DMS53 treated with DMSO at 0.1 percent for 48 hours (cell line): Measurements from ENCODE around the gene TCIRG1.

ENCODE experiments used
- DNase-seq: peaks from one replicate; lab custom pipeline; 2025; ENCODE audit not compliant: unreplicated experiment; lab: John Stamatoyannopoulos, UW

TCIRG1 gene

DNA sequence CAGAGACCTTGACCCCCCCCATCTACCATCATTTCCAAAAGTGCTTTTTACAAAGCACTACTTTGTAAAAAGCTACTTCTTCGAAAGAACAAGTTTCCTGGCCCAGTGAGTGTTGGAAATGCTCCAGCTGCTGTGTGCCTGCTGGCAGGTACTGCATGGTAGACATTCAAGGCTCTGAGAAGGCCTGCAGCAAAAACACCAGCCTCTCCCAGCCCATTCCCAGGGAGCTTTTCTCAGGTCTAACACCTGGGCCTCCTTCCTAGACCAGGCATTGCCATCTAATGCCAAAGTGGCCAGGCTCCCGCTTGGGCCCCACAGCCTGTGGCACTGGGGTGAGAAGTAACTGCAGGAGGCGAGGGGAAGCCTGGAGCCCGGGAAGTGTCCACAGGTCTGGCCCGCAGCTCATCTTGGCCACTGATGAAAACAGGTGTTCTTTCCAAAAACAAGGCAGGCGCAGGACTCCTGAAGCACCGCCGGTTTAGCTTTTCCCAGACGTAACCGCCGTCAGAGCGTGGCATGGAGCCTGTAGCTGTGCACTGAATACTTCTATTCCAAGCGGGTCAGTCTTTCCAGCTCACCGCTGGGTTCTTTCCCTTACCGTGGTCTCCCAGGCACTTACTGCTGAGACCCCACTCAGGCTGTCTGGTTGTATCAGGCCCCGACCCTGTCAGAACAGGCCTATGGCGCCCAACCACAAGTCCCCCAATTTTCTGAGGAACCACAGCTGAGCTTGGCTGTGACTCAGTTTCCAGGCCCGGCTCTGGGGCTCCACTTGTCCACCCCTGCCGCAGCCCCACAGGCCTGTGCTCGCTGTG is 1.2 kb upstream of the TCIRG1 start:
- peak; percentile 18 for DNase-seq

DNA sequence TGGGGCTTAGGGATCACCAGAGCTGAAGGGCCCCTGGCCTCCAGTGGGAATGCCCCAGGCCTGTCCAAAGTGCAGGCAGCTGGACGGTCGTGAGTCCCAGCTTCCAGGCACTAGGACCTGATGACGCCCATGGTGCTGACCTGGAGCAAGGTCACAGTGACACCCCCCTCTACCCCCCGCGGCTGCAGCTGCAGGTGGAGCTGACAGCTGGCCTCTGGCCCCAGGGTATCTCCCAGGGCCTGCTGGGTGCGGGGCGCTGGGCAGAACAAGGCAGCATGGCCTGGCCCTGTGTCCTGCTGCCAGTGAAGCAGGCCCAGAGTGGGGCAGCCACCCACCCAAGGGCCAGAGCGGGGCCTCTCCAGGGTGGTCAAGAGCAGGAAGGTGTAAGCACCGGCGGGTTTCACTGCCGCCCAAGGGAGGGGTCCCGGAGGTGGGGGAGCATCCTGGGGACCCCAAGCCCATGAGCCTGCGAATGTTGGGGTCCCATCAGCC is 553 bp upstream of the TCIRG1 start:
- DNase-seq: no peak

DNA sequence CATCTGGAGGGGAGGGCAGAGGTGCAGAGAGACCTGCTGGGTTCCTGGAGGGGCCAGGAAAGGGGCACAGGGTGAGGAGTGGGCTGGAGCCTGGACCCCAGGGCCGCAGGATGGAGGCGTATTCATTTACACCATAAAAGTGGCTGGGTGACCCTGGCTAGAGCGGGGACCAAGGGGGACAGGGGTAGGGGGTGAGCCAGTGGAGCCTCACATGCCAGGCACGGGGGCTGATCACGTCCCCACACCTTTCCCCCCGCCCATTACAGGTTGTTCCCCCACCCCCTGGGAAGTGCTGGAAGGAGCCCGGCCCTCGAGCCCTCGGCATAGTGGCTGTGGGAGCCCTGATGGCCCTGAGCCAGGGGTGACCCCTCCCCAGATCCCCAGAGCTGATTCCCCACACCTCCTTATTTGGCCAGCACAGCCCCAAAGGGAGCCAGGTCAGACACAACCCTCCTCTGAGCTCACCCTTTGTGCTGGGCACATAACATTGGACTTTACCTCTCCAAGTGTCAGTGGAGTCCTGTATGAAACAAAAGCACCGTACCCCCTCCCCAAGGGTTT is 781 bp downstream of the TCIRG1 start:
- peak; percentile 39 for DNase-seq

DNA sequence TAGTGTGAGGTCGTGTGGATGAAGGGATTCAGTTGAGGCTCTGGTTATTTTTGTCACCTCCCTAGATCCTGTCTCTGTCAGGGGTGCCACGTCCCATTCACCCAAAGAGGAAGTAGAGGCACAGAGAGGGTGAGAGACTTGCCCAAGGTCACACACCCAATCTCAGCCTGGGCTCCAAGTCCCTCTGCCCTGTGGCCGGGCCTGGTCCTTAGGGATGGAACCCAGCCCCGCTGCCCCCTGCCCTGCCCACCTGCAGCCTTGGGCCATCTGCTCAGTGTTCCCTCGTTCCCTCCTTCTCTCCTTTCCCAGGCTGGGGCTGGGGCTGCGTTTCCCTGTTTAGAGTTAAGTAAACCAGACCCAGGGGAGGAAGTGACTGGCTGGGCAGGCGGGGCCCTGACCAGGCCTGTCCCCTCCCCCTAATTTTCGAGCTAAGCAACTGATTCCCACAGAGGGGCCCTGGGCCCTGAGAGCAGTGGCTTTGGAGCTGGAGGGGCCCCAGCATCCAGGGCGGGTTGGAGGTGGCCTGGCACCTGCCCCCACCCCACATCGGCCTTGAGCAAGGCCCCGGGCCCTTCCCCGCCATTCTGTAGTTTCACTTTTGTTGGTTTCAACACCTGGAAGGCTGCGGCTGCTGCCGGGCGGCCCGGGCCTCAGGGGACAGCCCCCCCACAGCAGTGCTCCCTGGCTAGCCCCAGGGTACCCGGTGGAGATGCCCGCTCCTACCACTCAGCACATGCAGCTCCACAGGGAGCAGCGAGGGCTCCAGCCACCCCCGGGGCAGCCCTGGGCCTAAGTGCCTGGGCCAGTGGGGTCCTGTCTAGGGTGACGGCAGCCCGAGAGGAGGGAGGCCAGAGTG is 1.5 kb downstream of the TCIRG1 start:
- peak; percentile 58 for DNase-seq

DNA sequence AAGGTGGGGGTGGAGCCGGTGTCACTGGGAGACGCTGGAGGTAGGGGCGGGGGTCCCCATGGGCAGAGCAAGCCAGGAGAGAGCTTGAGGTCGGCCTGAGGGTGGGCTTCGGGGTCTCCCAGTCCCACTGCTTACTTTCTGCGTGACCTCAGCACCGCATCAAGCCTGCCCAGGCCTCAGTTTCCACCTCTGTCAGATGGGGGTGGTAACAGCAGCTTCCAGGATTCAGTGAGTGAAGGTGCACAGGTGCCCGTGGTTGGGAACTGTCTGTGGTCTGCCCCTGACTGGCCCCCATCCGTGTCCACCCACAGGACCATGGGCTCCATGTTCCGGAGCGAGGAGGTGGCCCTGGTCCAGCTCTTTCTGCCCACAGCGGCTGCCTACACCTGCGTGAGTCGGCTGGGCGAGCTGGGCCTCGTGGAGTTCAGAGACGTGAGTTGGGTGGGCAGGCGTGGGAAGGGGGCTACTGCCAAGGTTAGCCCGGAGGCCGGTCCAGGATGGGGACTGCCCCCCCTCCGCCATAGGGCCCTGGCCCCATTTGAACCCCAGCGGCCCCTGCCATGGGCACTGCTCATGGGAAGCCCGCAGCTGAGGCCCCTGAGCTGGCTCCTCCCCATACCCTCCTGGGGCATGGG is 2.2 kb downstream of the TCIRG1 start:
- no peak for DNase-seq

DNA sequence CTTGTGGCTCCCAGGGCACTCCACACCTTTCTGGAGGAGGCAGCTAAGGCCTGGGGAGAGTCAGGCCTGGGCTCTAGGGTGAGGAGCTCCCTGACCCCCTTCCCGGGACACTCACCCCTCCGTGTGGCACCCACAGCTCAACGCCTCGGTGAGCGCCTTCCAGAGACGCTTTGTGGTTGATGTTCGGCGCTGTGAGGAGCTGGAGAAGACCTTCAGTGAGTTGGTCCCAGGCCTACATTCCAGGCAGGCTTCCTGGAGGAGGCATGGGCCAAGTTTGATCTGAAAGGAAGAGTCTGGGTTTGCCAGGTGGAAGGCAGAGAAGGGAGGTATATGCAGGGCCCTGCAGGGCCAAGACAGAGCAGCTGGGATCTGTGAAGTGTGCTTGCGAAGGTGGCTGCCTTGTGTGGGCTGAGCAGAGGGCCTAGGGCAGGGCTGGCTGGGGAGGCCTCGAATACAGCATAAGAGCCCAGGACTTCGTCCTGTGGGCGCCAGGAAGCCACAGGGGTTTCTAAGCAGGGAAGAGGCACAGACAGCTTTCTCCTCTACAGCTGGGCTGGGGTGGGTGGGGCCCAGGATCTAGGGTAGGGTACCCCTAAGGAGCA is 2.9 kb downstream of the TCIRG1 start:
- DNase-seq: no peak

DNA sequence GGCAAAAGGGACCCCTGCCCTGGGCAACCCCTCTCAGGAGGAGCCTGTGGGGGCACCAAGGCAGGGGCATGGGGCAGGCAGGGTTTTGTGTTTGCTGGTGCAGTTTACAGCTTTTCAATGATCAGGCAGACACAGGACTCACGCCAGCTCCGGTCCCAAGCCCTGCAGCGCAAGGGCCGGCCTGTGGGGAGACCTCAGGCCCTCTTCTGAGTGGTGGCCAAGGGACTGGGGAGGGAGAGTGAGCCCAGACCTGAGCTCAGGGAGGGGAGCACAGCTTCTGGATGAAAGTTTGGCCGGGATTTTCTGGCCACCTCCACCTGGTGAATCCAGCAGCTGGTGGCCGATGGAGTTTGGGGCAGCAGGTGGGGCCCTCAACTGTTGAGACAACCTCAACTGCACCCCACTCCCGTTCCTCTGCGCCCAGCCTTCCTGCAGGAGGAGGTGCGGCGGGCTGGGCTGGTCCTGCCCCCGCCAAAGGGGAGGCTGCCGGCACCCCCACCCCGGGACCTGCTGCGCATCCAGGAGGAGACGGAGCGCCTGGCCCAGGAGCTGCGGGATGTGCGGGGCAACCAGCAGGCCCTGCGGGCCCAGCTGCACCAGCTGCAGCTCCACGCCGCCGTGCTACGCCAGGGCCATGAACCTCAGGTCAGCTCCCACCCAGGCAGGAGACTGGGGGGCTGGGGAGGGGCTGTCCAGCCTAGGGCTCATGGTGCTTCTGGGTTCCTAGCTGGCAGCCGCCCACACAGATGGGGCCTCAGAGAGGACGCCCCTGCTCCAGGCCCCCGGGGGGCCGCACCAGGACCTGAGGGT is 3.6 kb downstream of the TCIRG1 start:
- no peak for DNase-seq

DNA sequence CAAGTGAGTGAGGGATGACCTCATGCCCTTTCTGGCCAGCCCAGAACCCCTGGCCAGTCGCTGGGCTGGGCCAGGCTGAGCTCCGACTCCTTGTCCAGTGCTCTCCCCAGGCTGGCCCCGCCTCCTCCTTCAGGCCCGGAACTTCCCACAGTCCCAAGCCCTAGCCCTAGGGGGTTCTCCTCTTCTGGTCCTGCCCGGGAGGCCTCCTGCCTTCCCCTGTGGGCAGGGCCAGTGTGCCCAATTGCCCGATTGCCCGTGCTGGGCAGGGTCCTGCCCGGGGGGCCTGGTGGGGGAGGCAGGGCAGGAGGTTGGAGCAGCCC is 4.2 kb downstream of the TCIRG1 start:
- DNase-seq: no peak

DNA sequence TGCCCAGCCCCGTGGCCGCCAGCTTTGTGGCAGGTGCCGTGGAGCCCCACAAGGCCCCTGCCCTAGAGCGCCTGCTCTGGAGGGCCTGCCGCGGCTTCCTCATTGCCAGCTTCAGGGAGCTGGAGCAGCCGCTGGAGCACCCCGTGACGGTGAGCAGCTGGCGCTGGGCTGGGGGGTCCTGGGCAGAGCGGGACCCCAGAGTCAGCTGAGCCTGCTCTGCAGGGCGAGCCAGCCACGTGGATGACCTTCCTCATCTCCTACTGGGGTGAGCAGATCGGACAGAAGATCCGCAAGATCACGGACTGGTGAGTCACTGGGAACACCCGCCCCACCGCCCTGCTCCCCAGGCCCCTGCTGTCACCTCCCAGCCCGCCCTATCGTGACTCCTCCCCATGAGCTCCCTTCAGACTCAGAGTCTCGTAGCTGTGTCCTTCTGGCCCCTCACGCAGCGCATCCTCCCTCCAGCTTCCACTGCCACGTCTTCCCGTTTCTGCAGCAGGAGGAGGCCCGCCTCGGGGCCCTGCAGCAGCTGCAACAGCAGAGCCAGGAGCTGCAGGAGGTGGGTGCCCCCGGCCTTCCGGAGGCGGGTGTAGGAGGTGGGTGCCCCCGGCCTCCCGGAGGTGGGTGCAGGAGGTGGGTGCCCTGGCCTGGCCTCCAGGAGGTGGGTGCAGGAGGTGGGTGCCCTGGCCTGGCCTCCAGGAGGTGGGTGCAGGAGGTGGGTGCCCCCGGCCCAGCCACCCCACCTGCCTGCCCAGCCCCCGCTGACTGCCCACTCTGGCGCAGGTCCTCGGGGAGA is 4.7 kb downstream of the TCIRG1 start:
- no peak for DNase-seq

DNA sequence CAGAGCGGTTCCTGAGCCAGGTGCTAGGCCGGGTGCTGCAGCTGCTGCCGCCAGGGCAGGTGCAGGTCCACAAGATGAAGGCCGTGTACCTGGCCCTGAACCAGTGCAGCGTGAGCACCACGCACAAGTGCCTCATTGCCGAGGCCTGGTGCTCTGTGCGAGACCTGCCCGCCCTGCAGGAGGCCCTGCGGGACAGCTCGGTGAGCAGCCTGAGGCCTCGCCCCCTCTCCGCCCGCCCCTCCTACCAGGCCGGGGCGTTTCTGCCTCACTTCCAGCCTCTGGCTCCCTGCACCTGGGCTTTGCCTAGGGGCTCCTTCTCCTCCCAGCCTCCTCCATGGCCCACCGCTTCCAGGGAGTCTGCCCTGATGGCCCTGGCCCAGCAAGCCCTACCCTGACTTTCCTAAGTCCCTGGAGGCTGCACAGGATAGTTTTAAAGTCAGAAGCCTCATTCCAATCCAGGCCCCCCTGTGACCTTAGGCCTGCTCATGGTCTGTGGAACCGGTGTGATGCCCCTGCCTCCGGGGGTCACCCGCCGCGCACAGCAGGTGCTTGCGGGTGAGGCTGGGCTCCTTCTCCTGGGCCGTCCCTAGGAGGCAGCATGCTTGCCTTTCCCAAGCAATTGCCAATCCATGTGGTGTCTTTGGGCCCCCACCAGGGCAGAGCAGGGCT is 5.5 kb downstream of the TCIRG1 start:
- no peak for DNase-seq

DNA sequence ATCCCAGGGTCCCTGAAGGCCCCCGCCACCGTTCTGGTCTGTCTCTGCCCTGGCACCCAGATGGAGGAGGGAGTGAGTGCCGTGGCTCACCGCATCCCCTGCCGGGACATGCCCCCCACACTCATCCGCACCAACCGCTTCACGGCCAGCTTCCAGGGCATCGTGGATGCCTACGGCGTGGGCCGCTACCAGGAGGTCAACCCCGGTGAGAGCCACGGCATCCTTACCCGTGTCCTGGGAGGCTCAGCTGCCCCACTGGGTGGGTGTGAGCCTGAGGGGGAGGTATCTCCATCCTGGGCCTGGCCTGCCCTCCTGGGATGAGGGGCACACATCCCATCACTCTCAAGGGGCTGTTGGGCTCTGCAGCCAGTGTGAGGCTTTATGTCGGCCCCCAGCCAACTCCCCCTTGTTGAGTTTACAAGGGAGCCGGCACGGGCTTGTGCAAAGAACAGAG is 6.1 kb downstream of the TCIRG1 start:
- no peak for DNase-seq

DNA sequence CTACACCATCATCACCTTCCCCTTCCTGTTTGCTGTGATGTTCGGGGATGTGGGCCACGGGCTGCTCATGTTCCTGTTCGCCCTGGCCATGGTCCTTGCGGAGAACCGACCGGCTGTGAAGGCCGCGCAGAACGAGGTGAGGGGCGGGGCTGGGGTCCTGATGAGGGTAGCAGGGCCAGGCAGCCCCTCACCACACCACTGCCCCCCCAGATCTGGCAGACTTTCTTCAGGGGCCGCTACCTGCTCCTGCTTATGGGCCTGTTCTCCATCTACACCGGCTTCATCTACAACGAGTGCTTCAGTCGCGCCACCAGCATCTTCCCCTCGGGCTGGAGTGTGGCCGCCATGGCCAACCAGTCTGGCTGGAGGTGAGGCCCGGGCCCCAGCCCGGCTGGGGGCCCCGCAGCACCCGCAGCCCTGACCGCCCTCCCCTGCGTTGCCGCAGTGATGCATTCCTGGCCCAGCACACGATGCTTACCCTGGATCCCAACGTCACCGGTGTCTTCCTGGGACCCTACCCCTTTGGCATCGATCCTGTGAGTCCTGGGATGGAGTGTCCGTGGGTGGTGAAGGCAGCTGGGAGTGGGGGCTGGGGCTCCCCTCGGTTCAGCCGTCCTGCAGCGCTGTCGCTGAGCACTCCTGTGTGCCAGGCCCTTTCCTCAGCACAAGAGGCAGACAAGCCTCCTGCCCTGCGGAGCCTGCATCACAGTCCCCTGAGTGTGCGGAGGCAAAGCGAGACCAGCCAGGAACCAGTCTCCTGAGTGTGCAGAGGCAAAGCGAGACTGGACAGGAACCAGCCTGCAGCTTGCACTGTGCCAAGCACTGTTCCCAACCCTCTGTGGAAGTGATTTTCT is 8.8 kb downstream of the TCIRG1 start:
- DNase-seq: no peak

DNA sequence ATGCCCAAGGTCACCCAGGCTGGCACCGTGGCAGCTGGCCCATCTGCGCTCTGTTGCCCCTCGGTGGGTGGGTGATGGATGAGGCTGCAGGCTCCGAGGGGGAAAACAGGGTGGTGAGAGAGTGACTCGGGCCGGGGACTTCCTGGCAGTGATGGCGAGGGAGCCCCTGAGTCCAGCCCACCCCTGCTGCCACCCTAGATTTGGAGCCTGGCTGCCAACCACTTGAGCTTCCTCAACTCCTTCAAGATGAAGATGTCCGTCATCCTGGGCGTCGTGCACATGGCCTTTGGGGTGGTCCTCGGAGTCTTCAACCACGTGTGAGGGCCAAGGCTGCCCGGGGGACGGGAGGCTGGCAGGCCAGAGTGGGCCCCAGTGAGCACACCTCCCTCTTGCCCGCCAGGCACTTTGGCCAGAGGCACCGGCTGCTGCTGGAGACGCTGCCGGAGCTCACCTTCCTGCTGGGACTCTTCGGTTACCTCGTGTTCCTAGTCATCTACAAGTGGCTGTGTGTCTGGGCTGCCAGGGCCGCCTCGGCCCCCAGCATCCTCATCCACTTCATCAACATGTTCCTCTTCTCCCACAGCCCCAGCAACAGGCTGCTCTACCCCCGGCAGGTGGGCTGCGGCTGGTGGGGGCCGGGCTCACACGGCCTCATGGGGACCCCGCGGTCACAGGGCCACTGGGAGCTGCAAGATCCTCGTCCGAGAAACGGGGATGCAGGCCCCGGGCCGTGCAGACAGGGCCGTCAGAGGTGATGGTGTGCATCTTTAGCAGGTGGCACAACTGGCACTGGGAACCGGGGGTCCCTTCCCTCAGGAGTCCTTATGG is 10.1 kb downstream of the TCIRG1 start:
- no peak for DNase-seq

DNA sequence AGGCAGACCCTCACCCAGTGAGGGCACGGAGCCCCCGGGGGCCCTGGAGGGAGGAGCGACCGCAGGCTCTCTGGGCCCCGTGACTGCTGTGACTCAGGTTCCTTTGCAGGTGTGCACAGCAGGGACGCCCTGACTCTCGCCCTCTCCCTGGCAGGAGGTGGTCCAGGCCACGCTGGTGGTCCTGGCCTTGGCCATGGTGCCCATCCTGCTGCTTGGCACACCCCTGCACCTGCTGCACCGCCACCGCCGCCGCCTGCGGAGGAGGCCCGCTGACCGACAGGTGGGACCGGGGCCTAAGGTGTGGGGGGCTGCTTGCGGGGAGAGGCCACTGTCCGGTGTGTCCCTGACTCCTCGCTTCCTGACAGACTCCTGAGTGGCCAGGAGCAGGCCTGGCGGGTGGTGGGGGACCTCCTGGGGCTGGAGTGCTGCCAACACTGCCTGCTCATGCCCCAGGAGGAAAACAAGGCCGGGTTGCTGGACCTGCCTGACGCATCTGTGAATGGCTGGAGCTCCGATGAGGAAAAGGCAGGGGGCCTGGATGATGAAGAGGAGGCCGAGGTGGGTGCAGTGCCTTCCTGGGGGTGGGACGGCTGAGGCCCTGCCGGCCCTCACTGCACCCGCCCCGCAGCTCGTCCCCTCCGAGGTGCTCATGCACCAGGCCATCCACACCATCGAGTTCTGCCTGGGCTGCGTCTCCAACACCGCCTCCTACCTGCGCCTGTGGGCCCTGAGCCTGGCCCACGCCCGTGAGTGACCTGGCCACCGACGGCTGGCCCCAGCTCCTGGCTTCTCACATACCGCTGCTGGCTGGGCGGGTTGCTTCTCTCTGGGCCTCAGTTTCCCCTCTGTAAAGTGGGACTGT is 10.9 kb downstream of the TCIRG1 start:
- DNase-seq: no peak

DNA sequence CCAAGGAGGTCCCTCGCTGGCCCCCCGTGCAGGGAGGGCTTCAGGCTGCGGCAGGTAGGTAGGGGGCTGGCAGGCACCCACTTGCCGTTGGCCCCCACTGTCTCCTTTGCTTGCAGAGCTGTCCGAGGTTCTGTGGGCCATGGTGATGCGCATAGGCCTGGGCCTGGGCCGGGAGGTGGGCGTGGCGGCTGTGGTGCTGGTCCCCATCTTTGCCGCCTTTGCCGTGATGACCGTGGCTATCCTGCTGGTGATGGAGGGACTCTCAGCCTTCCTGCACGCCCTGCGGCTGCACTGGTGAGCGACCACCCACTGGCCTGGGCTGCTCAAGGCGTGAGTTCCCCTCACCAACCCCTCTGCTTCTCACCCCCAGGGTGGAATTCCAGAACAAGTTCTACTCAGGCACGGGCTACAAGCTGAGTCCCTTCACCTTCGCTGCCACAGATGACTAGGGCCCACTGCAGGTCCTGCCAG is 11.6 kb downstream of the TCIRG1 start:
- no peak for DNase-seq
